A549 (cell line): ENCODE results near the gene CEP44. TPM values are rescaled to one million over a fixed set of nuclear protein-coding genes. Genes with fewer than 3 reads are reported as not detected.

Source experiments
- ATAC-seq, 2 experiments: fragments of 200-7000 bp in 1 of 2; fragments of >200 bp in 1 of 2; cut with Nextera tagmentation in 1 of 2; cut with Tn5 transposase in 1 of 2; 3 replicates each; pipeline versions ENCODE4 v1.8.0 to v1.9.1; 2018 to 2020; ENCODE audit warnings: mild to moderate bottlenecking in 1 of 2, moderate library complexity in 1 of 2
- CTCF ChIA-PET: fragments of 300-600 bp; sonication (Branson Sonifier 250); formaldehyde crosslinking; extraction: SDS; loops from one replicate; lab custom pipeline; 2021; ENCODE audit warnings: antibody characterized with exemption, inconsistent platforms; lab: Yijun Ruan, JAX
- POLR2A ChIA-PET: fragments of 350-600 bp; formaldehyde crosslinking; extraction: SDS; loops from one replicate; lab custom pipeline; 2021; ENCODE audit warnings: antibody characterized with exemption, inconsistent platforms; lab: Yijun Ruan, JAX
- DNase-seq, 2 experiments: peaks; one replicate each; pipeline versions ENCODE4 v3.0.0 to v3.0.0-alpha.2; 2011 to 2016; ENCODE audit warnings: low read depth in 1 of 2, low spot score in 1 of 2
- FAIRE-seq: peaks from 2 replicates; lab custom pipeline; 2011; peaks lifted over from hg19 to GRCh38; lab: Jason Lieb, UNC
- H3K27ac ChIP-seq, 2 experiments: fragments of >200 bp; sonication (Bioruptor Twin); formaldehyde crosslinking; 3 replicates each; pipeline ENCODE4 v1.5.1; 2016 to 2017
- H3K4me1 ChIP-seq: fragments of >200 bp; sonication (Bioruptor Twin); formaldehyde crosslinking; 3 replicates; pipeline ENCODE4 v1.6.1; 2016
- H3K4me2 ChIP-seq: fragments of >200 bp; sonication (Bioruptor Twin); formaldehyde crosslinking; 3 replicates; pipeline ENCODE4 v1.6.1; 2016
- H3K4me3 ChIP-seq: fragments of >200 bp; sonication (Bioruptor Twin); formaldehyde crosslinking; 3 replicates; pipeline ENCODE4 v1.5.1; 2016
- H3K9me3 ChIP-seq: fragments of >200 bp; sonication (Bioruptor Twin); formaldehyde crosslinking; 3 replicates; pipeline ENCODE4 v1.6.1; 2016
- CBX8 ChIP-seq: fragments of 200-600 bp; sonication (generic); IDR thresholded peaks from 2 replicates; pipeline ENCODE4 v1.6.1; 2016
- CEBPB ChIP-seq, 2 experiments: fragments of >200 bp in 1 of 2; sonication (Bioruptor Twin) in 1 of 2; formaldehyde crosslinking in 1 of 2; IDR thresholded peaks; 2 replicates each; pipeline ENCODE4 v1.6.1; 2012 to 2016
- CTCF ChIP-seq: fragments of >200 bp; sonication (Bioruptor Twin); formaldehyde crosslinking; IDR thresholded peaks from 3 replicates; pipeline ENCODE4 v1.5.1; 2016
- E2F6 ChIP-seq: IDR thresholded peaks from 2 replicates; pipeline ENCODE4 v1.6.1; 2012; ENCODE audit warnings: low read depth, borderline replicate concordance
- EHMT2 ChIP-seq: fragments of 200-600 bp; sonication (generic); IDR thresholded peaks from 2 replicates; pipeline ENCODE4 v1.6.1; 2016; ENCODE audit warnings: antibody characterized with exemption, low read depth, mild to moderate bottlenecking, moderate library complexity
- ELK1 ChIP-seq: fragments of 150-350 bp; IDR thresholded peaks from 2 replicates; pipeline ENCODE4 v1.6.1; 2014; ENCODE audit warnings: low read depth, mild to moderate bottlenecking, low read length
- FOSB ChIP-seq: fragments of 250-450 bp; sonication (Bioruptor Pico); IDR thresholded peaks from 2 replicates; pipeline ENCODE4 v1.5.0; 2020; ENCODE audit warnings: mild to moderate bottlenecking, moderate library complexity
- FOSL2 ChIP-seq, 2 experiments: fragments of 450-650 bp in 1 of 2; fragments of >200 bp in 1 of 2; sonication (Bioruptor Twin) in 1 of 2; formaldehyde crosslinking; IDR thresholded peaks; 2 replicates each; pipeline versions ENCODE4 v1.5.0 to v1.6.1; 2016 to 2020; ENCODE audit warnings: mild to moderate bottlenecking in 1 of 2, moderate library complexity in 1 of 2
- HEYL ChIP-seq: fragments of 250-450 bp; sonication (Bioruptor Pico); IDR thresholded peaks from 2 replicates; pipeline ENCODE4 v1.8.0; 2021; ENCODE audit warnings: mild to moderate bottlenecking, moderate library complexity
- KDM1A ChIP-seq: fragments of 200-600 bp; sonication (generic); IDR thresholded peaks from 2 replicates; pipeline ENCODE4 v1.6.1; 2016; ENCODE audit warnings: low read depth, mild to moderate bottlenecking
- KDM5A ChIP-seq: fragments of 200-600 bp; sonication (generic); IDR thresholded peaks from 2 replicates; pipeline ENCODE4 v1.6.1; 2016; ENCODE audit warnings: antibody characterized with exemption, mild to moderate bottlenecking
- MAFK ChIP-seq: fragments of 450-650 bp; IDR thresholded peaks from 2 replicates; pipeline ENCODE4 v1.6.1; 2014; ENCODE audit not compliant: partially characterized antibody
- MYC ChIP-seq: IDR thresholded peaks from 2 replicates; pipeline ENCODE4 v1.6.1; 2012; ENCODE audit warnings: mild to moderate bottlenecking, inconsistent platforms, low read length, improper control_type of control experiment, borderline replicate concordance
- NPAS2 ChIP-seq: fragments of 250-450 bp; sonication (Bioruptor Pico); IDR thresholded peaks from 2 replicates; pipeline ENCODE4 v1.8.0; 2022; ENCODE audit warnings: mild to moderate bottlenecking, moderate library complexity, borderline replicate concordance
- NR3C1 ChIP-seq: fragments of >200 bp; sonication (Bioruptor Twin); formaldehyde crosslinking; IDR thresholded peaks from 3 replicates; pipeline ENCODE4 v1.6.1; 2017
- PBX3 ChIP-seq: IDR thresholded peaks from 2 replicates; pipeline ENCODE4 v1.6.1; 2012
- POLR2AphosphoS2 ChIP-seq: conservative IDR thresholded peaks from 2 replicates; pipeline ENCODE4 v1.6.1; 2012; ENCODE audit warnings: low read length, improper control_type of control experiment, inconsistent platforms
- RAD21 ChIP-seq, 2 experiments: fragments of >200 bp in 1 of 2; sonication (Bioruptor Twin) in 1 of 2; formaldehyde crosslinking in 1 of 2; IDR thresholded peaks in 1 of 2; conservative IDR thresholded peaks in 1 of 2; 2 replicates in 1 of 2; 3 replicates in 1 of 2; pipeline ENCODE4 v1.6.1; 2012 to 2018; ENCODE audit warnings: inconsistent platforms in 1 of 2
- RARB ChIP-seq: fragments of 250-450 bp; sonication (Bioruptor Pico); IDR thresholded peaks from 2 replicates; pipeline ENCODE4 v1.8.0; 2021; ENCODE audit warnings: mild to moderate bottlenecking, moderate library complexity
- RCOR1 ChIP-seq: fragments of 150-350 bp; IDR thresholded peaks from 2 replicates; pipeline ENCODE4 v1.6.1; 2014; ENCODE audit warnings: antibody characterized with exemption, low read length, low read depth
- SMC3 ChIP-seq: fragments of >200 bp; sonication (Bioruptor Twin); formaldehyde crosslinking; IDR thresholded peaks from 3 replicates; pipeline ENCODE4 v1.6.1; 2018; ENCODE audit warnings: inconsistent platforms
- SREBF2 ChIP-seq: fragments of 450-650 bp; IDR thresholded peaks from 2 replicates; pipeline ENCODE4 v1.6.1; 2014; ENCODE audit warnings: mild to moderate bottlenecking, moderate library complexity
- TFCP2L1 ChIP-seq: fragments of 250-450 bp; sonication (Bioruptor Pico); IDR thresholded peaks from 2 replicates; pipeline ENCODE4 v1.5.0; 2021; ENCODE audit warnings: mild to moderate bottlenecking
- TP53 ChIP-seq: fragments of 250-450 bp; sonication (Bioruptor Pico); IDR thresholded peaks from 2 replicates; pipeline ENCODE4 v1.5.0; 2021; ENCODE audit warnings: mild to moderate bottlenecking, moderate library complexity
- ZC3H11A ChIP-seq: fragments of 450-650 bp; IDR thresholded peaks from 2 replicates; pipeline ENCODE4 v1.6.1; 2014; ENCODE audit warnings: antibody characterized with exemption, mild to moderate bottlenecking
- ZFP36 ChIP-seq: fragments of 450-650 bp; IDR thresholded peaks from 2 replicates; pipeline ENCODE4 v1.6.1; 2014; ENCODE audit warnings: borderline replicate concordance; ENCODE audit not compliant: partially characterized antibody
- WGBS: methylation state at CpG from one replicate; pipeline ENCODE4 v1.1.6; 2017; ENCODE audit errors: missing lambda C conversion rate; 5-methylcytosine and 5-hydroxymethylcytosine counted together
- polyA plus RNA-seq, 4 experiments: library from polyadenylated mRNA; depleted of rRNA in 3 of 4; stranded (reverse); fragments of >200 nt; fragmentation: RNase III in 1 of 4; extraction: RNeasy Plus Mini Kit Qiagen cat#74134 plus additional on column Dnase treatment in 1 of 4; gene quantifications; 2 replicates in 3 of 4; 3 replicates in 1 of 4; pipeline ENCODE4 v1.2.3, GENCODE V29; 2011 to 2017

The CEP44 gene
- polyA plus RNA-seq, 2 of the 4 experiments (the other 2 are of a cell fraction): 8.0 to 14.1 TPM

- 4% methylated on average over 2 of the region's 2 CpGs for WGBS
- FAIRE-seq (peak; percentile 13), DNase-seq (peak in 1 of 2 experiments; percentile 53), ATAC-seq (no peak)
- ChIA-PET POLR2A (no interaction called here), CTCF (interaction anchor here (0.6 to 3.3 kb wide), 5 partner anchors 157 to 1013 kb away, joined by 3 to 15 read pairs (median 3); partner anchors contain the start of gene HPGD)
- peak overlapping the region; percentile 33; the same call in 1 of the 3 replicates for H3K4me2 ChIP-seq
- H3K4me3 ChIP-seq: no peak overlapping the region
- peaks cover 3% of the 10 kb centered on the region; the same call in 1 of the 3 replicates for H3K9me3 ChIP-seq
- peaks cover 13% of the 10 kb centered on the region for H3K4me1 ChIP-seq
- TF ChIP-seq RCOR1 (no peak), RAD21 (conservative IDR thresholded peaks at IDR 0.05 in 1 of 2, IDR thresholded peaks at IDR 0.05 in 1 of 2) (peak; percentile 78 to 88), SMC3 (peak; percentile 93), TP53 (CRISPR knock-in tag) (no peak), KDM1A (no peak), ZC3H11A (no peak), POLR2AphosphoS2 (no peak), NR3C1 (no peak), CTCF (peak; percentile 64), MAFK (peak; percentile 48)
- peak overlapping the region; percentile 74 to 81 for H3K27ac ChIP-seq
Measured at GRCh38 chr4:174365018-174365587, 81.4 kb downstream of the CEP44 start.

- no peak overlapping the region for H3K4me3 ChIP-seq
- DNase-seq: no peak
- ChIA-PET CTCF (no interaction called here), POLR2A (no interaction called here)
- peaks cover 9% of the 10 kb centered on the region for H3K4me1 ChIP-seq
- TF ChIP-seq RCOR1: no peak
- no peak for TF ChIP-seq SMC3
- no peak for TF ChIP-seq TFCP2L1
- no peaks in the 10 kb centered on the region for H3K9me3 ChIP-seq
- ATAC-seq: no peak
- WGBS: 84% methylated on average over 2 of the region's 2 CpGs
- H3K27ac ChIP-seq: peak overlapping the region; percentile 12 to 72; a peak in 4 of 6 replicates
- no peak for FAIRE-seq
- H3K4me2 ChIP-seq: no peak overlapping the region
Measured at GRCh38 chr4:174369985-174370384, 86.3 kb downstream of the CEP44 start.

GRCh38 chr4:174373821-174374220 lies 90.1 kb downstream of the CEP44 start:
- Histone ChIP-seq H3K9me3 (no peaks in the 10 kb centered on the region), H3K4me3 (no peak overlapping the region), H3K4me1 (peaks cover 18% of the 10 kb centered on the region; the same call in 2 of the 3 replicates), H3K27ac (peak overlapping the region in 1 of 2 experiments; percentile 48; a peak in 3 of 6 replicates), H3K4me2 (no peak overlapping the region)
- TF ChIP-seq FOSL2 (IDR thresholded peaks at IDR 0.05) (no peak), FOSL2 (CRISPR knock-in tag; IDR thresholded peaks at IDR 0.05) (no peak), CEBPB (IDR thresholded peaks at IDR 0.05) (no peak), ZFP36 (no peak), E2F6 (no peak), HEYL (no peak), MYC (no peak), EHMT2 (no peak), RAD21 (conservative IDR thresholded peaks at IDR 0.05 in 1 of 2, IDR thresholded peaks at IDR 0.05 in 1 of 2) (no peak), ELK1 (no peak), SREBF2 (no peak), CBX8 (no peak), ZC3H11A (no peak), KDM5A (no peak), FOSB (CRISPR knock-in tag) (no peak), NPAS2 (no peak), PBX3 (no peak), RARB (CRISPR knock-in tag) (no peak), SMC3 (no peak)
- ChIA-PET CTCF (no interaction called here), POLR2A (no interaction called here)
- no peak for FAIRE-seq
- no peak for DNase-seq
- no peak for ATAC-seq
- WGBS: 88% methylated on average over 1 of the region's 1 CpG
